OCI-LY1 (cell line): Measurements from ENCODE around the gene TSSK3.

ENCODE experiments used
- H2AFZ ChIP-seq: fragments of 200-600 bp; sonication (generic), shearing (Covaris generic); 2 replicates; pipeline ENCODE4 v1.6.0; 2014; ENCODE audit warnings: antibody characterized with exemption, mild to moderate bottlenecking, low read length
- H3F3A ChIP-seq: fragments of 200-600 bp; sonication (generic), shearing (Covaris generic); 2 replicates; pipeline ENCODE4 v1.6.0; 2014; ENCODE audit warnings: mild to moderate bottlenecking, antibody characterized with exemption, low read length, moderate library complexity; ENCODE audit not compliant: insufficient read depth
- H3K27ac ChIP-seq: fragments of 200-600 bp; sonication (generic); 2 replicates; pipeline ENCODE4 v1.5.1; 2014; ENCODE audit warnings: low read length, mixed run types, mild to moderate bottlenecking, low read depth; ENCODE audit not compliant: poor library complexity, severe bottlenecking
- H3K27me3 ChIP-seq: fragments of 200-600 bp; sonication (generic); 2 replicates; pipeline ENCODE4 v1.6.0; 2014; ENCODE audit warnings: antibody characterized with exemption, mild to moderate bottlenecking, low read length, moderate library complexity; ENCODE audit not compliant: insufficient read depth
- H3K36me3 ChIP-seq: fragments of 200-600 bp; sonication (generic); 2 replicates; pipeline ENCODE4 v1.6.1; 2014; ENCODE audit warnings: mild to moderate bottlenecking, antibody characterized with exemption, low read length, moderate library complexity, mixed read lengths; ENCODE audit not compliant: insufficient read depth
- H3K4me1 ChIP-seq: fragments of 200-600 bp; sonication (generic); 2 replicates; pipeline ENCODE4 v1.5.1; 2014; ENCODE audit warnings: mild to moderate bottlenecking, low read length, moderate library complexity; ENCODE audit not compliant: insufficient read depth, severe bottlenecking
- H3K4me2 ChIP-seq: fragments of 200-600 bp; sonication (generic), shearing (Covaris generic); 2 replicates; pipeline ENCODE4 v1.6.1; 2014; ENCODE audit warnings: low read length
- H3K4me3 ChIP-seq: fragments of 200-600 bp; sonication (generic); 2 replicates; pipeline ENCODE4 v1.5.1; 2014; ENCODE audit warnings: low read length, low read depth, mild to moderate bottlenecking, mixed read lengths; ENCODE audit not compliant: poor library complexity, severe bottlenecking
- H3K79me2 ChIP-seq: fragments of 200-600 bp; shearing (Covaris generic); 2 replicates; pipeline ENCODE4 v1.6.1; 2016; ENCODE audit warnings: mixed run types, low read length, mixed read lengths; ENCODE audit not compliant: insufficient read depth
- H3K9ac ChIP-seq: fragments of 200-600 bp; sonication (generic), shearing (Covaris generic); 2 replicates; pipeline ENCODE4 v1.6.1; 2014; ENCODE audit warnings: mild to moderate bottlenecking, low read length, mixed read lengths
- H3K9me2 ChIP-seq: fragments of 200-600 bp; sonication (generic), shearing (Covaris generic); 2 replicates; pipeline ENCODE4 v1.6.1; 2014; ENCODE audit warnings: low read depth, mild to moderate bottlenecking, low read length, mixed read lengths
- H3K9me3 ChIP-seq: fragments of 200-600 bp; shearing (Covaris generic); 2 replicates; pipeline ENCODE4 v1.6.1; 2014; ENCODE audit warnings: low read length, mixed read lengths
- H4K20me1 ChIP-seq: fragments of 200-600 bp; sonication (generic), shearing (Covaris generic); 2 replicates; pipeline ENCODE4 v1.6.0; 2016; ENCODE audit warnings: mild to moderate bottlenecking, low read length; ENCODE audit not compliant: insufficient read depth
- EZH2 ChIP-seq: fragments of 200-600 bp; sonication (generic), shearing (Covaris generic); IDR thresholded peaks from 2 replicates; pipeline ENCODE4 v1.8.0; 2017; ENCODE audit warnings: borderline replicate concordance, mixed run types, mild to moderate bottlenecking, antibody characterized with exemption, low read length, moderate library complexity, mixed read lengths
- TF ChIP-seq, protein P1 (sequence below): fragments of 200-600 bp; sonication (generic), shearing (Covaris generic); IDR thresholded peaks from 2 replicates; pipeline ENCODE4 v1.5.1; 2017; ENCODE audit warnings: mild to moderate bottlenecking, antibody characterized with exemption, low read length, moderate library complexity, mixed read lengths

Gene TSSK3

DNA sequence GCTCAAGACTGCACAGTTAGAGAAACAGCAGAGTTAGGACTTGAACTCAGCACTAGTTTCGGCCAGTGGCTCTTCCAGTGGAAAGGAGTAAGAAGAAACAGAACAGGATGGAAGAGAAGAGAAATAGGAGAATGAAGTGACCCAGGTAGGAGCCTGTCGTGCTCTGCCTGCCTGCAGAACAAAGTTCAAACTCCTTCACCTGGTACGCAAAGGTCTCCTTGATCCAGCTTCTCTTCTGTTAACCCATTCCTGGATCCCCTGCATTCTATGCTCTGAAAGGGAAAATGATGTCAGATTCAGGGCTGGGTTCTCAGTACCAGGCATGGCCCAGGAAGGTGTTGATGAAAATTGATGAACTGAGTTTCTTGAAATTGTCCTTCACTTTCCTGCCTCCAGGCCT is 3.9 kb upstream of the TSSK3 start:
- Histone ChIP-seq H3K9ac (no peak overlapping the region), H3K4me2 (no peak overlapping the region), H3K79me2 (no peaks in the 10 kb centered on the region), H3K27ac (no peak overlapping the region), H3K4me3 (no peak overlapping the region), H2AFZ (no peak overlapping the region), H3F3A (no peaks in the 10 kb centered on the region), H3K4me1 (peaks cover 14% of the 10 kb centered on the region), H3K36me3 (peaks cover 5% of the 10 kb centered on the region), H3K27me3 (no peaks in the 10 kb centered on the region), H3K9me2 (no peaks in the 10 kb centered on the region), H3K9me3 (no peaks in the 10 kb centered on the region), H4K20me1 (no peaks in the 10 kb centered on the region)
- TF ChIP-seq, protein P1, sequence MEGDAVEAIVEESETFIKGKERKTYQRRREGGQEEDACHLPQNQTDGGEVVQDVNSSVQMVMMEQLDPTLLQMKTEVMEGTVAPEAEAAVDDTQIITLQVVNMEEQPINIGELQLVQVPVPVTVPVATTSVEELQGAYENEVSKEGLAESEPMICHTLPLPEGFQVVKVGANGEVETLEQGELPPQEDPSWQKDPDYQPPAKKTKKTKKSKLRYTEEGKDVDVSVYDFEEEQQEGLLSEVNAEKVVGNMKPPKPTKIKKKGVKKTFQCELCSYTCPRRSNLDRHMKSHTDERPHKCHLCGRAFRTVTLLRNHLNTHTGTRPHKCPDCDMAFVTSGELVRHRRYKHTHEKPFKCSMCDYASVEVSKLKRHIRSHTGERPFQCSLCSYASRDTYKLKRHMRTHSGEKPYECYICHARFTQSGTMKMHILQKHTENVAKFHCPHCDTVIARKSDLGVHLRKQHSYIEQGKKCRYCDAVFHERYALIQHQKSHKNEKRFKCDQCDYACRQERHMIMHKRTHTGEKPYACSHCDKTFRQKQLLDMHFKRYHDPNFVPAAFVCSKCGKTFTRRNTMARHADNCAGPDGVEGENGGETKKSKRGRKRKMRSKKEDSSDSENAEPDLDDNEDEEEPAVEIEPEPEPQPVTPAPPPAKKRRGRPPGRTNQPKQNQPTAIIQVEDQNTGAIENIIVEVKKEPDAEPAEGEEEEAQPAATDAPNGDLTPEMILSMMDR, result no peak
- TF ChIP-seq EZH2, result no peak

GRCh38 chr1:32361308-32361673 is 1.0 kb upstream of the TSSK3 start:
- Histone ChIP-seq H3F3A (no peaks in the 10 kb centered on the region), H3K79me2 (no peaks in the 10 kb centered on the region), H3K27me3 (no peaks in the 10 kb centered on the region), H2AFZ (no peak overlapping the region), H4K20me1 (no peaks in the 10 kb centered on the region), H3K4me3 (peak overlapping the region; percentile 32), H3K4me1 (peaks cover 14% of the 10 kb centered on the region), H3K4me2 (peak overlapping the region; percentile 58), H3K9me3 (no peaks in the 10 kb centered on the region), H3K27ac (no peak overlapping the region), H3K9ac (no peak overlapping the region), H3K9me2 (no peaks in the 10 kb centered on the region), H3K36me3 (peaks cover 26% of the 10 kb centered on the region)
- TF ChIP-seq, protein P1, result no peak
- no peak for TF ChIP-seq EZH2

DNA sequence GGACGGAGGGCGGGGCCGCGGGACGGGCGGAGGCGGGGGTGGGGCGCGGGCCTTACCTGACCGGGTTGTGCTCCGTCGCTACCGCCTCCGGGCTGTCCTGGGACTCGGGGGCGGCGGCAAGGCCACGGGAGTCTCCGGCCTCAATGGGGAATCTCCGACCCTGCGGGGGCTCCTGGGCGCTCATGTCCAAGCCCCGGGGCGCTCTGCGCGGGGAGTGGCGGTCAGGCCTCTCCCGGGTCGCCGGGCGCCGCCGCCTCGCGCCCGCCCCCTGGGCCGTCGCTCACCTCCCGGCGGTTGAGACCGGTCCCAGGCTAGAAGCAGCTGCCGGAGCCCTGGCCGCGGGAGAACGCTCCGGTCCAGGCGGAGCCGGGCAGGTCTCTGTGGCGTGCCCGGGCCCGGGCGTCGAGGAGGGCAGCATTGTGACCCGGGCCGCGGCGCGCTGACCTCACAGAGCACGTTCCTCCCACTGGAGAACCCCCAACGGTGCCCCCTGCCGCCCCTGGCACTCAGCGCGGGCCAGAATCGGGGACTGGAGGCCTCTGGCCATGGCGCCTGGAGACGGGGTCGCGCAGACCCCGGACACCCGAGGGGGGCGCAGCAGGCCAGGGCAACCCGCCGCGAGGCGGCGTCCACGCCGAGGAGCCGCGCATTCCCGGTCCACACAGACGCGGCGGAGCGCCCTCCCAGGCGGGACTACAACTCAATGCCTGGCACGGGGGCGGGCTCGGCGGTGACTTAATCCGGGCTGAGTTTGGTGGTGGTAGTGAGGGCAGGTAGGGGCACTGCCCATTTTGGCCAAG is 465 bp upstream of the TSSK3 start:
- no peak for TF ChIP-seq EZH2
- TF ChIP-seq, protein P1, result no peak
- Histone ChIP-seq H2AFZ (no peak overlapping the region), H3F3A (no peaks in the 10 kb centered on the region), H3K4me2 (peak overlapping the region; percentile 58), H3K36me3 (peaks cover 32% of the 10 kb centered on the region), H3K9me3 (no peaks in the 10 kb centered on the region), H3K79me2 (no peaks in the 10 kb centered on the region), H4K20me1 (no peaks in the 10 kb centered on the region), H3K9ac (no peak overlapping the region), H3K9me2 (no peaks in the 10 kb centered on the region), H3K4me3 (peak overlapping the region; percentile 32), H3K27ac (no peak overlapping the region), H3K4me1 (peaks cover 14% of the 10 kb centered on the region), H3K27me3 (no peaks in the 10 kb centered on the region)
